ENCODE results near the gene CEPT1. TPM values are rescaled to one million over a fixed set of nuclear protein-coding genes. Genes with fewer than 3 reads are reported as not detected.
A peak's percentile ranks its signal among the peaks of the same experiment; 100 is the strongest.

The CEPT1 gene
- polyA plus RNA-seq, 3 donors: 20.8 to 44.3 (median 26.9) TPM

GRCh38 chr1:111216751-111217150 lies 76.7 kb downstream of the CEPT1 start:
- DNase-seq: no peak
- H3K27ac ChIP-seq (ENCODE audit: low read depth in 1 of 2, low read length in 2 of 2): peak overlapping the region in 1 of 2 donors; percentile 82
- H3K27me3 ChIP-seq (ENCODE audit: control insufficient read depth in 2 of 2, insufficient read depth in 2 of 2, low read length in 2 of 2): no peaks in the 10 kb centered on the region
- H3K9me3 ChIP-seq (replicated peaks in 1 of 2; ENCODE audit: control insufficient read depth in 1 of 2, insufficient read depth in 1 of 2, low read length in 2 of 2): no peaks in the 10 kb centered on the region
- H3K9me3 Mint-ChIP-seq: no peaks in the 10 kb centered on the region
- intact Hi-C loops (cut with micrococcal nuclease): no loop called here
- peak overlapping the region; percentile 56 for H3K4me2 ChIP-seq (replicated peaks; ENCODE audit: extremely low read depth, low read length, poor library complexity, severe bottlenecking)
- TF ChIP-seq CTCF (IDR thresholded peaks at IDR 0.05): no peak
- no peaks in the 10 kb centered on the region for H4K20me1 ChIP-seq (ENCODE audit: insufficient read depth, low read length)
- peaks cover 88 to 97% of the 10 kb centered on the region in 2 donors for H3K4me1 ChIP-seq (ENCODE audit: control insufficient read depth in 1 of 2, insufficient read depth in 2 of 2, low read length in 2 of 2)
- peaks cover 0 to 5% (median 0%) of the 10 kb centered on the region in 3 donors for H3K27me3 Mint-ChIP-seq (ENCODE audit: low read depth in 3 of 3)
- peak overlapping the region; percentile 56 to 93 (median 89) for H3K27ac Mint-ChIP-seq
- no peak overlapping the region for H3K9ac ChIP-seq (ENCODE audit: insufficient read depth, low read length, poor library complexity, severe bottlenecking)
- peak overlapping the region in 1 of 2 donors; percentile 68 for H3K4me3 Mint-ChIP-seq
- H3K79me2 ChIP-seq (ENCODE audit: insufficient read depth, low read length): no peaks in the 10 kb centered on the region
- no peaks in the 10 kb centered on the region for H3K36me3 Mint-ChIP-seq
- no peak overlapping the region for H2AFZ ChIP-seq (ENCODE audit: insufficient read depth, low read depth, low read length, poor library complexity, severe bottlenecking)
- H3K4me1 Mint-ChIP-seq: peaks cover 90% of the 10 kb centered on the region
- no peaks in the 10 kb centered on the region for H3K36me3 ChIP-seq (replicated peaks in 1 of 2; ENCODE audit: control insufficient read depth in 1 of 2, insufficient read depth in 2 of 2, low read length in 2 of 2)
- WGBS (ENCODE audit: insufficient coverage): 0% methylated on average over 3 of the region's 5 CpGs
- H3K4me3 ChIP-seq (replicated peaks in 1 of 3; ENCODE audit: low read depth in 2 of 3, low read length in 3 of 3): peak overlapping the region in 1 of 3 experiments; percentile 52

GRCh38 chr1:111217183-111217910 lies 77.3 kb downstream of the CEPT1 start:
- Histone ChIP-seq H3K4me2 (replicated peaks; ENCODE audit: extremely low read depth, low read length, poor library complexity, severe bottlenecking) (no peak overlapping the region), H3K27me3 (ENCODE audit: control insufficient read depth in 2 of 2, insufficient read depth in 2 of 2, low read length in 2 of 2) (no peaks in the 10 kb centered on the region), H3K27ac (ENCODE audit: low read depth in 1 of 2, low read length in 2 of 2) (no peak overlapping the region), H2AFZ (ENCODE audit: insufficient read depth, low read depth, low read length, poor library complexity, severe bottlenecking) (no peak overlapping the region), H3K9me3 (replicated peaks in 1 of 2; ENCODE audit: control insufficient read depth in 1 of 2, insufficient read depth in 1 of 2, low read length in 2 of 2) (no peaks in the 10 kb centered on the region), H3K4me3 (replicated peaks in 1 of 3; ENCODE audit: low read depth in 2 of 3, low read length in 3 of 3) (no peak overlapping the region), H3K79me2 (ENCODE audit: insufficient read depth, low read length) (no peaks in the 10 kb centered on the region), H4K20me1 (ENCODE audit: insufficient read depth, low read length) (no peaks in the 10 kb centered on the region), H3K9ac (ENCODE audit: insufficient read depth, low read length, poor library complexity, severe bottlenecking) (no peak overlapping the region), H3K36me3 (replicated peaks in 1 of 2; ENCODE audit: control insufficient read depth in 1 of 2, insufficient read depth in 2 of 2, low read length in 2 of 2) (no peaks in the 10 kb centered on the region), H3K4me1 (ENCODE audit: control insufficient read depth in 1 of 2, insufficient read depth in 2 of 2, low read length in 2 of 2) (peaks cover 93 to 98% of the 10 kb centered on the region in 2 donors)
- H3K4me3 Mint-ChIP-seq: no peak overlapping the region
- intact Hi-C loops (cut with micrococcal nuclease): no loop called here
- H3K27me3 Mint-ChIP-seq (ENCODE audit: low read depth in 3 of 3): peaks cover 0 to 5% (median 0%) of the 10 kb centered on the region in 3 donors
- H3K4me1 Mint-ChIP-seq: peaks cover 95% of the 10 kb centered on the region
- no peak for TF ChIP-seq CTCF (IDR thresholded peaks at IDR 0.05)
- H3K36me3 Mint-ChIP-seq: no peaks in the 10 kb centered on the region
- no peaks in the 10 kb centered on the region for H3K9me3 Mint-ChIP-seq
- peak overlapping the region in 4 of 7 donors; percentile 50 to 91 (median 86) for H3K27ac Mint-ChIP-seq
- 50% methylated on average over 2 of the region's 5 CpGs for WGBS (ENCODE audit: insufficient coverage)
- DNase-seq: no peak

Measured in CD14-positive monocyte (primary cell).